H1 (cell line): ENCODE data around the gene IL10RA. TPM values are rescaled to one million over a fixed set of nuclear protein-coding genes. Genes with fewer than 3 reads are reported as not detected.

Experiments
- CTCF ChIA-PET: fragments of 300-600 bp; sonication (Branson Sonifier 250); formaldehyde crosslinking; loops from one replicate; lab custom pipeline; 2021; ENCODE audit not compliant: partially characterized antibody; lab: Charles Lee
- POLR2A ChIA-PET: fragments of 300-600 bp; sonication (Branson Sonifier 250); formaldehyde crosslinking; loops from one replicate; lab custom pipeline; 2021; ENCODE audit warnings: inconsistent platforms; ENCODE audit not compliant: partially characterized antibody; lab: Charles Lee
- DNase-seq, 2 experiments: peaks; one replicate each; pipeline versions ENCODE4 v3.0.0 to v3.0.0-alpha.2; 2010 to 2022; ENCODE audit warnings: low spot score in 2 of 2, low read depth in 1 of 2, mixed read lengths in 1 of 2
- FAIRE-seq: peaks from 2 replicates; lab custom pipeline; 2011; peaks lifted over from hg19 to GRCh38; lab: Jason Lieb, UNC
- H2AFZ ChIP-seq: 2 replicates; pipeline ENCODE4 v1.8.1; 2012; ENCODE audit warnings: low read length, inconsistent platforms
- H2AK5ac ChIP-seq: 2 replicates; pipeline ENCODE4 v1.6.1; 2013; ENCODE audit warnings: low read depth, low read length
- H2BK120ac ChIP-seq: replicated peaks from 2 replicates; pipeline ENCODE3; 2013; ENCODE audit warnings: low read depth, low read length, inconsistent platforms
- H2BK12ac ChIP-seq: 2 replicates; pipeline ENCODE4 v1.6.1; 2013; ENCODE audit warnings: low read depth, low read length
- H2BK15ac ChIP-seq: 2 replicates; pipeline ENCODE4 v1.6.1; 2013; ENCODE audit warnings: low read length
- H2BK20ac ChIP-seq: 2 replicates; pipeline ENCODE4 v1.6.1; 2013; ENCODE audit warnings: low read length
- H2BK5ac ChIP-seq: 2 replicates; pipeline ENCODE4 v1.6.1; 2013; ENCODE audit warnings: low read depth, low read length
- H3K14ac ChIP-seq: 2 replicates; pipeline ENCODE4 v1.6.1; 2013; ENCODE audit warnings: inconsistent platforms; ENCODE audit not compliant: insufficient read length
- H3K18ac ChIP-seq: 2 replicates; pipeline ENCODE4 v1.6.1; 2013; ENCODE audit warnings: low read length; ENCODE audit errors: extremely low read depth
- H3K23ac ChIP-seq: 2 replicates; pipeline ENCODE4 v1.6.1; 2013; ENCODE audit warnings: inconsistent platforms; ENCODE audit not compliant: insufficient read length
- H3K23me2 ChIP-seq: 2 replicates; pipeline ENCODE4 v1.6.1; 2013; ENCODE audit warnings: low read depth, low read length
- H3K27ac ChIP-seq: 2 replicates; pipeline ENCODE4 v1.6.1; 2011; ENCODE audit warnings: low read depth, low read length, inconsistent platforms
- H3K27me3 ChIP-seq, 4 experiments: replicated peaks in 1 of 4; 1 replicate in 1 of 4; 2 replicates in 3 of 4; pipeline versions ENCODE4 v1.6.1 to v1.8.1; 2011 to 2013; ENCODE audit warnings: low read length in 3 of 4, mild to moderate bottlenecking in 3 of 4, inconsistent platforms in 2 of 4, mixed read lengths in 2 of 4, moderate library complexity in 1 of 4; ENCODE audit not compliant: control insufficient read depth in 3 of 4, insufficient read depth in 3 of 4; ENCODE audit errors: extremely low read depth in 1 of 4
- H3K36me3 ChIP-seq, 4 experiments: 2 replicates each; pipeline versions ENCODE4 v1.6.1 to v1.8.1; 2011 to 2013; ENCODE audit warnings: mild to moderate bottlenecking in 4 of 4, low read length in 3 of 4, moderate library complexity in 2 of 4, control low read depth in 1 of 4, inconsistent platforms in 1 of 4; ENCODE audit not compliant: insufficient read depth in 4 of 4, control insufficient read depth in 2 of 4
- H3K4ac ChIP-seq: replicated peaks from 2 replicates; pipeline ENCODE3; 2013; ENCODE audit warnings: low read length, low read depth, mixed read lengths, inconsistent platforms; ENCODE audit not compliant: insufficient read length
- H3K4me1 ChIP-seq, 4 experiments: replicated peaks in 1 of 4; 1 replicate in 1 of 4; 2 replicates in 3 of 4; pipeline versions ENCODE4 v1.6.1 to v1.8.1; 2011 to 2013; ENCODE audit warnings: low read length in 3 of 4, inconsistent platforms in 2 of 4, mixed read lengths in 1 of 4; ENCODE audit not compliant: insufficient read depth in 4 of 4, control insufficient read depth in 3 of 4
- H3K4me2 ChIP-seq, 2 experiments: 2 replicates each; pipeline versions ENCODE4 v1.6.1 to v1.8.1; 2011 to 2013; ENCODE audit warnings: low read depth in 2 of 2, low read length in 2 of 2, control low read depth in 1 of 2, inconsistent platforms in 1 of 2, mild to moderate bottlenecking in 1 of 2; ENCODE audit not compliant: insufficient read depth in 1 of 2
- H3K4me3 ChIP-seq, 4 experiments: fragments of 200-600, 300-600 bp in 1 of 4; sonication (generic), shearing (Covaris generic), sonication (Bioruptor Twin) in 1 of 4; 2 replicates each; pipeline versions ENCODE4 v1.5.1 to v1.8.1; 2011 to 2016; ENCODE audit warnings: low read length in 4 of 4, low read depth in 3 of 4, control low read depth in 2 of 4, inconsistent platforms in 2 of 4, mild to moderate bottlenecking in 2 of 4, mixed read lengths in 1 of 4, moderate library complexity in 1 of 4; ENCODE audit not compliant: insufficient read depth in 2 of 4; ENCODE audit errors: extremely low read depth in 1 of 4
- H3K56ac ChIP-seq: replicated peaks from 2 replicates; pipeline ENCODE3; 2013; ENCODE audit warnings: low read depth, mild to moderate bottlenecking, mixed read lengths, low read length, inconsistent platforms; ENCODE audit not compliant: insufficient read length
- H3K79me1 ChIP-seq: 2 replicates; pipeline ENCODE4 v1.6.1; 2013; ENCODE audit warnings: low read depth, low read length, control low read depth
- H3K79me2 ChIP-seq, 2 experiments: 2 replicates each; pipeline versions ENCODE4 v1.6.1 to v1.8.1; 2012 to 2013; ENCODE audit warnings: low read length in 2 of 2, mild to moderate bottlenecking in 2 of 2, inconsistent platforms in 1 of 2; ENCODE audit not compliant: insufficient read depth in 2 of 2, control insufficient read depth in 1 of 2
- H3K9ac ChIP-seq, 4 experiments: replicated peaks in 1 of 4; 1 replicate in 1 of 4; 2 replicates in 3 of 4; pipeline versions ENCODE4 v1.6.1 to v1.8.1; 2011 to 2013; ENCODE audit warnings: low read depth in 3 of 4, low read length in 3 of 4, control low read depth in 2 of 4, mild to moderate bottlenecking in 2 of 4, moderate library complexity in 2 of 4, inconsistent platforms in 1 of 4; ENCODE audit errors: extremely low read depth in 1 of 4
- H3K9me3 ChIP-seq, 2 experiments: 2 replicates each; pipeline versions ENCODE4 v1.6.1 to v1.8.1; 2012 to 2013; ENCODE audit warnings: mild to moderate bottlenecking in 2 of 2, moderate library complexity in 2 of 2, control low read depth in 1 of 2, inconsistent platforms in 1 of 2, low read depth in 1 of 2, low read length in 1 of 2, mixed read lengths in 1 of 2; ENCODE audit not compliant: insufficient read depth in 2 of 2
- H4K20me1 ChIP-seq, 2 experiments: replicated peaks in 1 of 2; 2 replicates each; pipeline versions ENCODE3 to v1.8.1; 2011 to 2013; ENCODE audit warnings: inconsistent platforms in 2 of 2, low read length in 2 of 2, mild to moderate bottlenecking in 1 of 2; ENCODE audit not compliant: insufficient read depth in 2 of 2, control insufficient read depth in 1 of 2
- H4K5ac ChIP-seq: 2 replicates; pipeline ENCODE4 v1.6.1; 2013; ENCODE audit warnings: low read length, low read depth, mixed read lengths, inconsistent platforms; ENCODE audit not compliant: insufficient read length
- H4K8ac ChIP-seq: 2 replicates; pipeline ENCODE4 v1.8.0; 2013; ENCODE audit warnings: mild to moderate bottlenecking, moderate library complexity, low read length, inconsistent platforms; ENCODE audit not compliant: insufficient read depth; ENCODE audit errors: extremely low read depth
- H4K91ac ChIP-seq: replicated peaks from 2 replicates; pipeline ENCODE3; 2013; ENCODE audit warnings: low read length, mixed read lengths, inconsistent platforms; ENCODE audit not compliant: insufficient read length
- BCL11A ChIP-seq, 2 experiments: IDR thresholded peaks; one replicate each; pipeline ENCODE4 v1.6.1; 2011; ENCODE audit warnings: low read depth in 2 of 2, low read length in 2 of 2, mild to moderate bottlenecking in 2 of 2
- SP2 ChIP-seq: IDR thresholded peaks from 2 replicates; pipeline ENCODE4 v1.6.1; 2012; ENCODE audit warnings: mild to moderate bottlenecking, low read length, inconsistent platforms
- TEAD4 ChIP-seq: IDR thresholded peaks from 2 replicates; pipeline ENCODE4 v1.6.1; 2012; ENCODE audit warnings: low read depth, low read length, inconsistent platforms, mixed read lengths
- WGBS, 2 experiments: shearing (Covaris generic) in 1 of 2; methylation state at CpG; one replicate each; pipeline versions ENCODE4 v1.1.6 to v1.1.7; 2013 to 2015; ENCODE audit warnings: low lambda C conversion rate in 2 of 2, mixed read lengths in 2 of 2, inconsistent platforms in 1 of 2, low coverage in 1 of 2, missing lambda C conversion rate in 1 of 2; ENCODE audit not compliant: insufficient replicate concordance in 2 of 2, insufficient coverage in 1 of 2, insufficient read length in 1 of 2; ENCODE audit errors: extremely low coverage in 1 of 2, missing lambda C conversion rate in 1 of 2; 5-methylcytosine and 5-hydroxymethylcytosine counted together
- polyA plus RNA-seq, 7 experiments: library from polyadenylated mRNA; depleted of rRNA in 3 of 7; stranded (reverse) in 5 of 7; unstranded in 2 of 7; fragments of >200 nt in 5 of 7; fragments of 200-250 nt in 2 of 7; gene quantifications; 1 replicate in 5 of 7; 2 replicates in 1 of 7; 4 replicates in 1 of 7; pipeline versions ENCODE4 v1.2.1 to v1.2.3, GENCODE V29; 2011 to 2013; ENCODE audit warnings: missing spikeins in 2 of 7, mixed read lengths in 2 of 7
- total RNA-seq: library from RNA; stranded (reverse); fragmentation: NEBNext Ultra II Directional; extraction: Animal tissue kit (Norgen Biotek cat#: 25700); gene quantifications from 2 replicates; pipeline ENCODE4 v1.2.1, GENCODE V29; 2021
- TF ChIP-seq, protein P1 (sequence below), 3 experiments: IDR thresholded peaks; 1 replicate in 2 of 3; 2 replicates in 1 of 3; pipeline versions ENCODE4 v1.5.1 to v1.6.1; 2011; ENCODE audit warnings: low read length in 3 of 3, mild to moderate bottlenecking in 3 of 3, inconsistent platforms in 2 of 3, low read depth in 1 of 3, moderate library complexity in 1 of 3; ENCODE audit not compliant: insufficient read depth in 1 of 3; ENCODE audit errors: control extremely low read depth in 1 of 3
- TF ChIP-seq, protein P2 (sequence below): IDR thresholded peaks from 2 replicates; pipeline ENCODE4 v1.6.1; 2011; ENCODE audit warnings: low read length, improper control_type of control experiment
- TF ChIP-seq, protein P3 (sequence below): IDR thresholded peaks from 2 replicates; pipeline ENCODE4 v1.6.1; 2012; ENCODE audit warnings: low read length, inconsistent platforms

IL10RA gene
- total and polyA plus RNA-seq, 2 of the 8 experiments (the other 6 are each of a cell fraction or from before 2014, with no cell fraction given): 0.05 to 0.11 TPM

DNA sequence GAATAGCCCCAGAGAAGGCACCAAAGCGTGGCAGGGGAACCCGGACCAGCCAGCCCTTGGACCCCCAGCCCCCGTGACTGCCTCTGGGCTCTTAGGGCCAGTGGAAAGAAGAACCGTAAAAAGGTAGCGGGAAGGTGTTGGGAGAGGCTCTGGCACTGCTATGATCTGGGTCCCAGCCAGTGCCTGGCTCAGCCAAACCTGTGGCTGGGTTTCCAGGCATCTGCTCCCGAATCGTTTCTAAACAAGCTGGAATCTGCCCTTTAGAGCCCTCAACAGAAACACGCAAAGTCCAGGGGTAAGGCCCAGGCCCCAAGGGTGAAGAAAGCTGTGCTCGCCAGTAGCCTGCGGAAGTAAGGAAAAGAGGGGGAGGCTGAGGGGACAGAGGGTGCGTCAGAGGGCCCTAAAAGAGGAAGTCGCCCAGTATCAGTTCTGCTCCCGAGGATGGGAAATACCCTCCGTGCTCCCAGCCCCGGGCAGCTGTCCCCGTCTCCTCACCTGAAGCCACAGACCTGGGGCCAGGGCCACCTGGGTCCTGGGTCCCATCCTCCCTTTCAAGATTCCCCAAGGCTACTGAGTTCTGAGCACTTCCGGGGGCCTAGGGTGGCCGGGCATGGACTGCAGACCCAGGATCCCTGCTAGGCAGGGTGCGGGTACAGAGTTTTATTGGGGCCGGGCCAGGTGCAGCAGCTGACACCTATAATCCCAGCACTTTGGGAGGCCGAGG, 24.7 kb downstream of the IL10RA start:
- Histone ChIP-seq H3K14ac (no peak overlapping the region), H3K79me2 (no peaks in the 10 kb centered on the region; a peak in 1 of 4 replicates), H2BK5ac (no peak overlapping the region), H2BK12ac (no peak overlapping the region), H3K9ac (no peak overlapping the region), H3K4me3 (no peak overlapping the region), H3K4me1 (no peaks in the 10 kb centered on the region), H2AFZ (no peak overlapping the region), H4K8ac (peak overlapping the region; percentile 31), H3K9me3 (no peaks in the 10 kb centered on the region; a peak in 1 of 4 replicates), H4K20me1 (no peaks in the 10 kb centered on the region), H3K56ac (no peak overlapping the region), H2BK15ac (no peak overlapping the region), H3K79me1 (no peaks in the 10 kb centered on the region), H3K4ac (no peak overlapping the region), H2BK120ac (no peak overlapping the region), H4K91ac (no peak overlapping the region), H2BK20ac (no peak overlapping the region), H4K5ac (no peak overlapping the region), H3K18ac (no peak overlapping the region), H3K4me2 (no peak overlapping the region), H3K27me3 (no peaks in the 10 kb centered on the region), H3K27ac (no peak overlapping the region), H2AK5ac (no peak overlapping the region), H3K23ac (no peak overlapping the region), H3K23me2 (no peaks in the 10 kb centered on the region; the same call in 1 of the 2 replicates), H3K36me3 (no peaks in the 10 kb centered on the region)
- ChIA-PET CTCF (interaction anchor here (0.9 to 2.1 kb wide), 3 partner anchors 10 to 202 kb away, joined by 3 to 5 read pairs (median 4); no protein-coding TSS in a partner anchor), POLR2A (interaction anchor here (0.6 kb wide), 1 partner anchor 14 kb away, joined by 3 read pairs; no protein-coding TSS in a partner anchor)
- WGBS, 2 experiments: 88% methylated on average over 19 of the region's 21 CpGs; no CpG with 5 or more reads in 1 of the 2 experiments
- DNase-seq: peak in 1 of 2 experiments; percentile 38
- FAIRE-seq: no peak
- TF ChIP-seq, protein P1, sequence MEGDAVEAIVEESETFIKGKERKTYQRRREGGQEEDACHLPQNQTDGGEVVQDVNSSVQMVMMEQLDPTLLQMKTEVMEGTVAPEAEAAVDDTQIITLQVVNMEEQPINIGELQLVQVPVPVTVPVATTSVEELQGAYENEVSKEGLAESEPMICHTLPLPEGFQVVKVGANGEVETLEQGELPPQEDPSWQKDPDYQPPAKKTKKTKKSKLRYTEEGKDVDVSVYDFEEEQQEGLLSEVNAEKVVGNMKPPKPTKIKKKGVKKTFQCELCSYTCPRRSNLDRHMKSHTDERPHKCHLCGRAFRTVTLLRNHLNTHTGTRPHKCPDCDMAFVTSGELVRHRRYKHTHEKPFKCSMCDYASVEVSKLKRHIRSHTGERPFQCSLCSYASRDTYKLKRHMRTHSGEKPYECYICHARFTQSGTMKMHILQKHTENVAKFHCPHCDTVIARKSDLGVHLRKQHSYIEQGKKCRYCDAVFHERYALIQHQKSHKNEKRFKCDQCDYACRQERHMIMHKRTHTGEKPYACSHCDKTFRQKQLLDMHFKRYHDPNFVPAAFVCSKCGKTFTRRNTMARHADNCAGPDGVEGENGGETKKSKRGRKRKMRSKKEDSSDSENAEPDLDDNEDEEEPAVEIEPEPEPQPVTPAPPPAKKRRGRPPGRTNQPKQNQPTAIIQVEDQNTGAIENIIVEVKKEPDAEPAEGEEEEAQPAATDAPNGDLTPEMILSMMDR (IDR thresholded peaks at IDR 0.05; ENCODE audit: control extremely low read depth in 1 of 3, insufficient read depth in 1 of 3, low read depth in 1 of 3, low read length in 3 of 3): no peak
- TF ChIP-seq BCL11A (IDR thresholded peaks at IDR 0.05; ENCODE audit: low read depth in 2 of 2, low read length in 2 of 2) (no peak), SP2 (no peak), TEAD4 (no peak)
- TF ChIP-seq, protein P2, sequence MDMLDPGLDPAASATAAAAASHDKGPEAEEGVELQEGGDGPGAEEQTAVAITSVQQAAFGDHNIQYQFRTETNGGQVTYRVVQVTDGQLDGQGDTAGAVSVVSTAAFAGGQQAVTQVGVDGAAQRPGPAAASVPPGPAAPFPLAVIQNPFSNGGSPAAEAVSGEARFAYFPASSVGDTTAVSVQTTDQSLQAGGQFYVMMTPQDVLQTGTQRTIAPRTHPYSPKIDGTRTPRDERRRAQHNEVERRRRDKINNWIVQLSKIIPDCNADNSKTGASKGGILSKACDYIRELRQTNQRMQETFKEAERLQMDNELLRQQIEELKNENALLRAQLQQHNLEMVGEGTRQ: no peak
- TF ChIP-seq, protein P3, sequence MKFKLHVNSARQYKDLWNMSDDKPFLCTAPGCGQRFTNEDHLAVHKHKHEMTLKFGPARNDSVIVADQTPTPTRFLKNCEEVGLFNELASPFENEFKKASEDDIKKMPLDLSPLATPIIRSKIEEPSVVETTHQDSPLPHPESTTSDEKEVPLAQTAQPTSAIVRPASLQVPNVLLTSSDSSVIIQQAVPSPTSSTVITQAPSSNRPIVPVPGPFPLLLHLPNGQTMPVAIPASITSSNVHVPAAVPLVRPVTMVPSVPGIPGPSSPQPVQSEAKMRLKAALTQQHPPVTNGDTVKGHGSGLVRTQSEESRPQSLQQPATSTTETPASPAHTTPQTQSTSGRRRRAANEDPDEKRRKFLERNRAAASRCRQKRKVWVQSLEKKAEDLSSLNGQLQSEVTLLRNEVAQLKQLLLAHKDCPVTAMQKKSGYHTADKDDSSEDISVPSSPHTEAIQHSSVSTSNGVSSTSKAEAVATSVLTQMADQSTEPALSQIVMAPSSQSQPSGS: no peak
